ENCODE data around the gene PSMB3. TPM values are rescaled to one million over a fixed set of nuclear protein-coding genes. Genes with fewer than 3 reads are reported as not detected.
"Not testable (repeated sequence)": the region's sequence is repeated elsewhere in the genome, so short reads cannot be mapped to it uniquely, and the experiment has no call there.

PSMB3 gene
- total RNA-seq, 3 donors from 2014 or later = 132 to 214 (median 167) TPM

- intact Hi-C loops (cut with DNase I; ENCODE audit: low total_unique reads) = no loop called here
- no peak overlapping the region for H3K27ac ChIP-seq
- peaks cover 0 to 5% of the 10 kb centered on the region in 2 donors for H3K4me1 ChIP-seq
- no peaks in the 10 kb centered on the region for H3K27me3 ChIP-seq
- H3K4me3 ChIP-seq = no peak overlapping the region
- TF ChIP-seq POLR2AphosphoS5 (IDR thresholded peaks at IDR 0.05) (no peak), POLR2A (IDR thresholded peaks at IDR 0.05) (no peak), CTCF (IDR thresholded peaks at IDR 0.05) (no peak)
- H3K9me3 ChIP-seq = no peaks in the 10 kb centered on the region
- H3K36me3 ChIP-seq = peaks cover 3% of the 10 kb centered on the region
- no peak for DNase-seq (ENCODE audit: low spot score in 2 of 2)
These were observed 27.5 kb upstream of the PSMB3 start for GRCh38 chr17:38725066-38725465.

- H3K27me3 ChIP-seq; intact Hi-C loops (cut with DNase I; ENCODE audit: low total_unique reads); H3K9me3 ChIP-seq; H3K4me1 ChIP-seq; H3K27ac ChIP-seq; H3K4me3 ChIP-seq; DNase-seq (ENCODE audit: low spot score in 2 of 2); H3K36me3 ChIP-seq: not testable (repeated sequence)
These were observed 26.4 kb upstream of the PSMB3 start for GRCh38 chr17:38726145-38726544.

- Histone ChIP-seq H3K27ac (no peak overlapping the region), H3K36me3 (peaks cover 3% of the 10 kb centered on the region), H3K9me3 (no peaks in the 10 kb centered on the region), H3K4me3 (no peak overlapping the region), H3K27me3 (no peaks in the 10 kb centered on the region), H3K4me1 (peaks cover 2 to 20% of the 10 kb centered on the region in 2 donors)
- no peak for DNase-seq (ENCODE audit: low spot score in 2 of 2)
- intact Hi-C loops (cut with DNase I; ENCODE audit: low total_unique reads) = no loop called here
- TF ChIP-seq POLR2A (IDR thresholded peaks at IDR 0.05) (no peak), POLR2AphosphoS5 (IDR thresholded peaks at IDR 0.05) (no peak), CTCF (IDR thresholded peaks at IDR 0.05) (no peak)
These were observed 24.8 kb upstream of the PSMB3 start for GRCh38 chr17:38727736-38728135.

- intact Hi-C loops (cut with DNase I; ENCODE audit: low total_unique reads) = no loop called here
- no peak for TF ChIP-seq POLR2AphosphoS5 (IDR thresholded peaks at IDR 0.05)
- no peak for TF ChIP-seq POLR2A (IDR thresholded peaks at IDR 0.05)
- TF ChIP-seq CTCF (IDR thresholded peaks at IDR 0.05) = no peak
- no peaks in the 10 kb centered on the region for H3K27me3 ChIP-seq
- peak overlapping the region in 1 of 2 donors; percentile 80 for H3K27ac ChIP-seq
- H3K9me3 ChIP-seq = no peaks in the 10 kb centered on the region
- H3K4me1 ChIP-seq = peaks cover 2 to 21% of the 10 kb centered on the region in 2 donors
- peaks cover 3% of the 10 kb centered on the region for H3K36me3 ChIP-seq
- no peak overlapping the region for H3K4me3 ChIP-seq
- no peak for DNase-seq (ENCODE audit: low spot score in 2 of 2)
These were observed 24.2 kb upstream of the PSMB3 start for GRCh38 chr17:38728290-38728831.

- peaks cover 2 to 24% of the 10 kb centered on the region in 2 donors for H3K4me1 ChIP-seq
These were observed 23.1 kb upstream of the PSMB3 start for GRCh38 chr17:38729368-38729885.

More at GRCh38 chr17:38729368-38729885, 23.1 kb upstream of the PSMB3 start:
- TF ChIP-seq POLR2A (IDR thresholded peaks at IDR 0.05) (no peak), POLR2AphosphoS5 (IDR thresholded peaks at IDR 0.05) (no peak), CTCF (IDR thresholded peaks at IDR 0.05) (no peak)
- Histone ChIP-seq H3K27me3 (no peaks in the 10 kb centered on the region), H3K27ac (peak overlapping the region; percentile 80 to 88), H3K9me3 (no peaks in the 10 kb centered on the region), H3K4me3 (peak overlapping the region; percentile 73 to 76 (median 75)), H3K36me3 (peaks cover 3% of the 10 kb centered on the region)
- intact Hi-C loops (cut with DNase I; ENCODE audit: low total_unique reads) = no loop called here
- no peak for DNase-seq (ENCODE audit: low spot score in 2 of 2)

Measured in breast epithelium (tissue), 4 donors.